ENCODE results near the gene MAPKAPK3. TPM values are rescaled to one million over a fixed set of nuclear protein-coding genes. Genes with fewer than 3 reads are reported as not detected.

MAPKAPK3 gene
- total RNA-seq, 4 donors from 2014 or later = 66.1 to 147 (median 97.5) TPM

- no peaks in the 10 kb centered on the region for H3K9me3 ChIP-seq
- no peaks in the 10 kb centered on the region for H3K27me3 ChIP-seq
- no peak overlapping the region for H3K4me3 ChIP-seq (replicated peaks in 1 of 3)
- peak overlapping the region; percentile 92 to 98 (median 96) for H3K27ac ChIP-seq
- DNase-seq = peak; percentile 33 to 37
- intact Hi-C loops (cut with DNase I) = no loop called here
- peaks cover 54 to 59% of the 10 kb centered on the region in 2 donors for H3K4me1 ChIP-seq
- H3K36me3 ChIP-seq = peaks cover 0 to 4% of the 10 kb centered on the region in 2 donors
- 66 to 67% methylated on average over 8 of the region's 9 CpGs for WGBS, 2 donors
- TF ChIP-seq CTCF (IDR thresholded peaks at IDR 0.05) (no peak), POLR2A (IDR thresholded peaks at IDR 0.05) (peak in 1 of 2 donors; percentile 8)
Measured at GRCh38 chr3:50582083-50582482, 34.9 kb upstream of the MAPKAPK3 start.

GRCh38 chr3:50583897-50584296 is 33.1 kb upstream of the MAPKAPK3 start:
- WGBS, 2 donors = 23 to 45% methylated on average over 2 to 6 of the region's 6 CpGs
- H3K9me3 ChIP-seq = no peaks in the 10 kb centered on the region
- no peak overlapping the region for H3K4me3 ChIP-seq (replicated peaks in 1 of 3)
- H3K27me3 ChIP-seq = no peaks in the 10 kb centered on the region
- peak in 1 of 6 experiments; percentile 2 for TF ChIP-seq CTCF (IDR thresholded peaks at IDR 0.05)
- peak in 1 of 2 donors; percentile 87 for TF ChIP-seq POLR2A (IDR thresholded peaks at IDR 0.05)
- H3K27ac ChIP-seq = peak overlapping the region; percentile 92 to 98 (median 96)
- intact Hi-C loops (cut with DNase I) = no loop called here
- DNase-seq = peak; percentile 99
- peaks cover 54 to 74% of the 10 kb centered on the region in 2 donors for H3K4me1 ChIP-seq
- no peaks in the 10 kb centered on the region for H3K36me3 ChIP-seq

- no peak for DNase-seq
- intact Hi-C loops (cut with DNase I) = no loop called here
- Histone ChIP-seq H3K9me3 (no peaks in the 10 kb centered on the region), H3K36me3 (no peaks in the 10 kb centered on the region), H3K4me3 (replicated peaks in 1 of 3) (no peak overlapping the region), H3K27ac (peak overlapping the region; percentile 92 to 98 (median 96)), H3K4me1 (peaks cover 54 to 76% of the 10 kb centered on the region in 2 donors), H3K27me3 (no peaks in the 10 kb centered on the region)
- 59 to 70% methylated on average over 2 of the region's 2 CpGs for WGBS, 2 donors
- no peak for TF ChIP-seq POLR2A (IDR thresholded peaks at IDR 0.05)
- TF ChIP-seq CTCF (IDR thresholded peaks at IDR 0.05) = no peak
Measured at GRCh38 chr3:50584391-50584790, 32.6 kb upstream of the MAPKAPK3 start.

GRCh38 chr3:50585919-50586762 is 30.8 kb upstream of the MAPKAPK3 start:
- Histone ChIP-seq H3K9me3 (no peaks in the 10 kb centered on the region), H3K4me3 (replicated peaks in 1 of 3) (no peak overlapping the region), H3K27me3 (no peaks in the 10 kb centered on the region), H3K27ac (peak overlapping the region; percentile 92 to 98 (median 96)), H3K36me3 (no peaks in the 10 kb centered on the region), H3K4me1 (peaks cover 58 to 82% of the 10 kb centered on the region in 2 donors)
- DNase-seq = no peak
- 85 to 97% methylated on average over 4 to 5 of the region's 6 CpGs for WGBS, 2 donors
- intact Hi-C loops (cut with DNase I) = no loop called here
- TF ChIP-seq POLR2A (IDR thresholded peaks at IDR 0.05) = no peak
- no peak for TF ChIP-seq CTCF (IDR thresholded peaks at IDR 0.05)

GRCh38 chr3:50586763-50587070 is 30.2 kb upstream of the MAPKAPK3 start:
- peaks cover 52 to 80% of the 10 kb centered on the region in 2 donors for H3K4me1 ChIP-seq
- DNase-seq = no peak
- no peak for TF ChIP-seq POLR2A (IDR thresholded peaks at IDR 0.05)
- H3K27ac ChIP-seq = peak overlapping the region; percentile 92 to 98 (median 96)
- WGBS, 2 donors = 80 to 87% methylated on average over 3 of the region's 3 CpGs
- no peaks in the 10 kb centered on the region for H3K36me3 ChIP-seq
- H3K9me3 ChIP-seq = no peaks in the 10 kb centered on the region
- intact Hi-C loops (cut with DNase I) = no loop called here
- H3K27me3 ChIP-seq = no peaks in the 10 kb centered on the region
- H3K4me3 ChIP-seq (replicated peaks in 1 of 3) = no peak overlapping the region
